MCF 10A (cell line): ENCODE results near the gene IRX1. TPM values are rescaled to one million over a fixed set of nuclear protein-coding genes. Genes with fewer than 3 reads are reported as not detected.

Experiments
- BruUV-seq: library from RNA; stranded (reverse); fragments of 400-500 nt; replicated peaks from 2 replicates; lab custom pipeline; 2021; lab: Mats Ljungman, UMichigan
- CTCF ChIA-PET: fragments of 300-600 bp; sonication (Branson Sonifier 250); formaldehyde crosslinking; extraction: SDS; loops from one replicate; lab custom pipeline; 2021; ENCODE audit warnings: antibody characterized with exemption, inconsistent platforms; lab: Yijun Ruan, JAX
- POLR2A ChIA-PET: fragments of 300-600, 350-650 bp; sonication (Branson Sonifier 250); formaldehyde crosslinking; extraction: SDS; loops from one replicate; lab custom pipeline; 2020; ENCODE audit warnings: antibody characterized with exemption, inconsistent platforms; lab: Yijun Ruan, JAX
- DNase-seq: peaks from one replicate; pipeline ENCODE4 v3.0.0-alpha.2; 2018; ENCODE audit not compliant: unreplicated experiment
- H3K27ac Mint-ChIP-seq: one replicate; pipeline ENCODE4 v1.8.0; 2022; ENCODE audit warnings: mild to moderate bottlenecking, low read depth, mixed read lengths; ENCODE audit not compliant: unreplicated experiment
- H3K27me3 Mint-ChIP-seq: one replicate; pipeline ENCODE4 v1.8.0; 2022; ENCODE audit warnings: mixed read lengths; ENCODE audit not compliant: insufficient read depth, unreplicated experiment
- H3K36me3 Mint-ChIP-seq: one replicate; pipeline ENCODE4 v1.8.0; 2022; ENCODE audit warnings: mild to moderate bottlenecking, moderate library complexity, mixed read lengths; ENCODE audit not compliant: insufficient read depth, unreplicated experiment
- H3K4me1 Mint-ChIP-seq: one replicate; pipeline ENCODE4 v1.8.0; 2022; ENCODE audit warnings: mixed read lengths; ENCODE audit not compliant: insufficient read depth, unreplicated experiment
- H3K4me3 Mint-ChIP-seq: one replicate; pipeline ENCODE4 v1.8.0; 2022; ENCODE audit warnings: mild to moderate bottlenecking, moderate library complexity, mixed read lengths; ENCODE audit not compliant: unreplicated experiment
- H3K9me3 Mint-ChIP-seq: one replicate; pipeline ENCODE4 v1.8.0; 2022; ENCODE audit warnings: mixed read lengths; ENCODE audit not compliant: unreplicated experiment
- CTCF ChIP-seq: fragments of 200-600 bp; IDR thresholded peaks from one replicate; pipeline ENCODE4 v1.8.0; 2022; ENCODE audit warnings: antibody characterized with exemption, mild to moderate bottlenecking; ENCODE audit not compliant: unreplicated experiment
- intact Hi-C: fragments of 100-400 bp; cut with micrococcal nuclease; formaldehyde crosslinking; loops from 2 replicates; pipeline ENCODE4 v1.14.1; 2022
- total RNA-seq: library from RNA; stranded (reverse); gene quantifications from 2 replicates; pipeline ENCODE4 v1.2.3, GENCODE V29; 2022

Gene IRX1
- total RNA-seq, 1 experiment from 2014 or later: 15.5 TPM

- H3K27me3 Mint-ChIP-seq: no peaks in the 10 kb centered on the region
- ChIA-PET CTCF (no interaction called here), POLR2A (interaction anchor here (1.2 kb wide), 1 partner anchor 289 kb away, joined by 3 read pairs; no protein-coding TSS in a partner anchor)
- H3K4me3 Mint-ChIP-seq: peak overlapping the region; percentile 79
- H3K4me1 Mint-ChIP-seq: peaks cover 10% of the 10 kb centered on the region
- BruUV-seq: no TSS peak
- DNase-seq: no peak
- no peak for TF ChIP-seq CTCF
- H3K36me3 Mint-ChIP-seq: peaks cover 22% of the 10 kb centered on the region
- intact Hi-C loops: loop anchor here (5.0 to 10.0 kb wide), 5 partner anchors 287 to 1265 kb away; no protein-coding TSS in a partner anchor
- peak overlapping the region; percentile 93 for H3K27ac Mint-ChIP-seq
- H3K9me3 Mint-ChIP-seq: peaks cover 6% of the 10 kb centered on the region
These were observed 3.8 kb downstream of the IRX1 start for GRCh38 chr5:3599226-3600105.

- ChIA-PET CTCF (no interaction called here), POLR2A (no interaction called here)
- Mint-ChIP-seq H3K27ac (no peak overlapping the region), H3K4me3 (no peak overlapping the region), H3K4me1 (peaks cover 15% of the 10 kb centered on the region), H3K27me3 (no peaks in the 10 kb centered on the region), H3K36me3 (peaks cover 27% of the 10 kb centered on the region), H3K9me3 (peaks cover 6% of the 10 kb centered on the region)
- DNase-seq: no peak
- BruUV-seq: no TSS peak
- intact Hi-C loops: no loop called here
- no peak for TF ChIP-seq CTCF
These were observed 4.8 kb downstream of the IRX1 start for GRCh38 chr5:3600106-3601060.

- no peaks in the 10 kb centered on the region for H3K27me3 Mint-ChIP-seq
- no peak overlapping the region for H3K4me3 Mint-ChIP-seq
- CTCF ChIA-PET: no interaction called here
- H3K4me1 Mint-ChIP-seq: peaks cover 15% of the 10 kb centered on the region
- DNase-seq: no peak
- no peak overlapping the region for H3K27ac Mint-ChIP-seq
- POLR2A ChIA-PET: no interaction called here
- TF ChIP-seq CTCF: no peak
- H3K36me3 Mint-ChIP-seq: peaks cover 27% of the 10 kb centered on the region
- H3K9me3 Mint-ChIP-seq: peaks cover 6% of the 10 kb centered on the region
- intact Hi-C loops: no loop called here
- no TSS peak for BruUV-seq
These were observed 5.6 kb downstream of the IRX1 start for GRCh38 chr5:3601061-3601710.
